Esophagus muscularis mucosa (tissue), 4 donors: ENCODE measurements around the gene LUC7L2.

ENCODE experiments used
- CTCF ChIP-seq, 3 experiments: fragments of 200-600 bp in 2 of 3; fragments of 450-650 bp in 1 of 3; sonication (generic) in 2 of 3; IDR thresholded peaks; one replicate each; pipeline ENCODE4 v1.5.1; 2017 to 2019; ENCODE audit warnings: antibody characterized with exemption in 3 of 3, mild to moderate bottlenecking in 2 of 3, moderate library complexity in 1 of 3
- EP300 ChIP-seq: sonication (generic); formaldehyde crosslinking; IDR thresholded peaks from one replicate; pipeline ENCODE4 v1.6.1; 2017; ENCODE audit warnings: antibody characterized with exemption
- POLR2A ChIP-seq: fragments of 450-650 bp; IDR thresholded peaks from one replicate; pipeline ENCODE4 v1.6.1; 2017; ENCODE audit warnings: antibody characterized with exemption, moderate library complexity, mild to moderate bottlenecking, low read depth

- no peak for TF ChIP-seq POLR2A
- no peak for TF ChIP-seq CTCF (IDR thresholded peaks at IDR 0.05)
- no peak for TF ChIP-seq EP300
These were observed 97.7 kb downstream of the LUC7L2 start for GRCh38 chr7:139457153-139457946.
